Activated CD4-positive, alpha-beta T cell treated with anti-CD3 and anti-CD28 coated beads, Interleukin-10, Interleukin-2, amounts not matched to agents 100 ng/mL and 50 ng/mL, durations not matched to agents 16 hours and 8 hours (primary cell): ENCODE measurements around the gene SNX20.

Experiments used
- DNase-seq: peaks from one replicate; pipeline ENCODE4 v3.0.0-alpha.2; 2020

The SNX20 gene, protein sequence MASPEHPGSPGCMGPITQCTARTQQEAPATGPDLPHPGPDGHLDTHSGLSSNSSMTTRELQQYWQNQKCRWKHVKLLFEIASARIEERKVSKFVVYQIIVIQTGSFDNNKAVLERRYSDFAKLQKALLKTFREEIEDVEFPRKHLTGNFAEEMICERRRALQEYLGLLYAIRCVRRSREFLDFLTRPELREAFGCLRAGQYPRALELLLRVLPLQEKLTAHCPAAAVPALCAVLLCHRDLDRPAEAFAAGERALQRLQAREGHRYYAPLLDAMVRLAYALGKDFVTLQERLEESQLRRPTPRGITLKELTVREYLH

DNA sequence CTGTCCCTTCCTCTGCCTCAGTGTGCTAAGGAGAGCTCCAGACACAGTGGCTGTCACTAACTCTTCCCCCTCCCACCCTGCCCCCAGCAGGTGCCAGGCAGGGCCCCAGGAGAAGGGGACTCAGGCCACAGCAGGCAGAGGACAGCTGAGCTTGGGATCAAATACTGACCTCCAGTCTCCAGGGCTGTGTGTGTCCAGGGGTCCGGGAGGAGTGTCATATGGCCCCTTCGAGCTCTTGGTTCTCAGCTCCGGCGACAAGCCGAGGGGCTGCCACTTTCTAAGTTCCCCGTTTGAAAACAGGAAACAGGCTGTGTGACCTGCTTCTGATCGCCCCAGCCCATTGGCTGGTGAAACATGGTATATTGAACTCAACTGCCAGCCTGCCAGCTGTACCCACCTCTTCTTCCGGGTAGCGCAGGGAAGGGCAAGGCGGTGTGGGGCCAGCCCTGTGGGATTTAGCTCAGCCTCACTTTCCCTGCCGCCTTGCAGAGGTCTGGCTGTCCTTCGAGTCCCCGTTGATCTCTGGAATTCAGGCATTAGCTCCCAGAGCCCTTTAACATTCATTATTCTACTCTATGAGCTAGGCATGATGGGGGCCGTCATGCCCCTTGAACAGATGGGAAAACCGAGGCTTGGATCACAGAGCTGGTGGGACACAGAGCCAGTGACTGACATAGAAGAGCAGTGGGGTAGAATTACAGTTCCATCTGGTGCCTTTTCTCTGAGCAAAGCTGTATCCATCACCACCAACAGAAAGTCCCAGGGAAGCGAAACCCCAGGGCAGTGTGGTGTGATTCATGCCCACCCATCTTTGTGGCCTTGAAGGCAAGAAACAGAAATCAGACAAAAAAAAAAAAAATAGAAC is at the start of gene SNX20:
Gene SNX20 (minus strand): TSS at position 292 of the 865 bp plus-strand sequence. CDS start 3,786 bp downstream, outside the sequence.
- peak; percentile 88 for DNase-seq

DNA sequence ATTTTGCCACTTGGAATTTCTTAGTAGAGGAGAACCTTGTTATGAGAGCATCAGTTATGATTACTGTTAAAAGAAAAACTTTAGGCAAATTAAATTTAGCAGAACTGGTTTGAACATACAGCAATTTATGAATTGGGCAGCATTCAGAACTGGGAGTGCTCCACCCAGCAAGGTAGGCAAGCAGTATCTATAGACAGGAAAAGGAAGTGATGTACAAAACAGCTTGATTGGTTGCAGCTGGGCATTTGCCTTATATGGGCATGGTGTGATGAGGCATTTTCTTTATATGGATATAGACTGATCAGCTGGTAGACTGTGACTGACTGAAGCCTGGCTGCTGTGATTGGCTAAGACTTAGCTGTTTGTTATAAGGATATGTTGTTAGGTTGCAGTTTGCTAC is 43.2 kb upstream of the SNX20 start:
- no peak for DNase-seq

DNA sequence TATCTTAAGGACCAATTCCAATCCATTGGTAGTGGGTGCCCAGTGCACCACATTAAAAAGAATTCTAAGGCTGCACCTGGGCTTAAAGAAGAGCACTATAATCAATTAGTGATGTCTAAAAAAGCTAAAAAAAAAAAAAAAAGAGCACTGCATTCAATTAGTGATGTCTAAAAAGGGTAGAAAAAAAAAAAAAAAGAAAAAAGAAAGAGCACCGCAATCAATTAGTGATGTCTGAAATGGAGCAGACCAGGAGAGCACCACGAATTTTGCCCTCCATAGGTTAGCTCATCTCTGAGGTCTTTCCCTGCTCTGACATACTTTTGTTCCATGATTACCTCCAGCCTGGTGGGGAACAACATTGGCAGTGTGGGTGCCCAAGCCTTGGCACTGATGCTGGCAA is 41.8 kb upstream of the SNX20 start:
- no peak for DNase-seq

DNA sequence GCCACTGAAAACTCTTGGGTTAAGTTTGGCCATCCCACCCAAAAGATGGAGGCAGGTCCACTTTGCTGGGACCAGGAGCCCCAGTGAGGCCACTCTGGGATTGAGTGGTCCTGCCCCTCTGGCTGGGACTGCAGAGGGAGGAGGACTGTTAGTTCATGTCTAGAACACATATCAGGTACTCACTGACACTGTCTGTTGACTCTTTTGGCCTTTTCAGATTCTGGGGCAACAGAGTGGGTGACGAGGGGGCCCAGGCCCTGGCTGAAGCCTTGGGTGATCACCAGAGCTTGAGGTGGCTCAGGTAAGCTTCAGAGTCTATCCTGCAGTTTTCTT is 41.3 kb upstream of the SNX20 start:
- DNase-seq = no peak

DNA sequence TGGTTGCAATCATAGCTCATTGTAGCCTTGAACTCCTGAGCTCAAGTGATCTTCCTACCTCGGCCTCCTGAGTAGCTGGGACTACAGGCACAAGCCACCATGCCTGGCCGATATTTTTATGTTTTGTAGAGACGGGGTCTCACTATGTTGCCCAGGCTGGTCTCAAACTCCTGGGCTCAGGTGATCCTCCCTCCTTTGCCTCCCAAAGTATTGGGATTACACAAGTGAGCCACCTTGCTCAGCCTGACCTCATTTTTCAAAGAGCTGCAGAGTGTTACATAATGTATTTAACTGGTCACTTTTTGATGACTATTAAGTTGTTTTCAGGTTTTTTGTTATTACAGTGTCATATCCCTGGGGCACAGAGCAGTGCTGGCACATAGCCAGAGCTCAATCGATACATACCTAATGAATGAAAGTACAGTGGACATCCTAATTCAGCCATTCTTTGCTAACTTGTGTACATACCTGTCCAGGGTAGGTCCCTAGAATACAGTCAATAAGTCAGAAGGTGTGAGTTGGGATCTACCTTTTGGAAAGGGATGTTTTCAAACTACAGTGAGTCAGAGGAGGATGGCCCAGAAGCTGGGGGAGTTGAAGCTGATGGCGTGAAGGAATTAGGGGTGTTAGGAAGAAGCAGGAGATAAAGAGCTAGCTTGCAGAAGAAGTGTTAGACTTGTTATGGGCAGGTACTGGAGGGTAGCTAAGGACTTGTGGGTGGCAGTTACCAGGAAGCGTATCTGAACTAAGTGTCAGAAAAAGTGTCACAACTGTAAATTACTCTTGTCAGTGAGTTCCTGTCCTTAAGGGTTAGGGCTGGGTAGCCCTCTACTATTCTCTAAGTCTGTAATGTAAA is 40.7 kb upstream of the SNX20 start:
- no peak for DNase-seq

DNA sequence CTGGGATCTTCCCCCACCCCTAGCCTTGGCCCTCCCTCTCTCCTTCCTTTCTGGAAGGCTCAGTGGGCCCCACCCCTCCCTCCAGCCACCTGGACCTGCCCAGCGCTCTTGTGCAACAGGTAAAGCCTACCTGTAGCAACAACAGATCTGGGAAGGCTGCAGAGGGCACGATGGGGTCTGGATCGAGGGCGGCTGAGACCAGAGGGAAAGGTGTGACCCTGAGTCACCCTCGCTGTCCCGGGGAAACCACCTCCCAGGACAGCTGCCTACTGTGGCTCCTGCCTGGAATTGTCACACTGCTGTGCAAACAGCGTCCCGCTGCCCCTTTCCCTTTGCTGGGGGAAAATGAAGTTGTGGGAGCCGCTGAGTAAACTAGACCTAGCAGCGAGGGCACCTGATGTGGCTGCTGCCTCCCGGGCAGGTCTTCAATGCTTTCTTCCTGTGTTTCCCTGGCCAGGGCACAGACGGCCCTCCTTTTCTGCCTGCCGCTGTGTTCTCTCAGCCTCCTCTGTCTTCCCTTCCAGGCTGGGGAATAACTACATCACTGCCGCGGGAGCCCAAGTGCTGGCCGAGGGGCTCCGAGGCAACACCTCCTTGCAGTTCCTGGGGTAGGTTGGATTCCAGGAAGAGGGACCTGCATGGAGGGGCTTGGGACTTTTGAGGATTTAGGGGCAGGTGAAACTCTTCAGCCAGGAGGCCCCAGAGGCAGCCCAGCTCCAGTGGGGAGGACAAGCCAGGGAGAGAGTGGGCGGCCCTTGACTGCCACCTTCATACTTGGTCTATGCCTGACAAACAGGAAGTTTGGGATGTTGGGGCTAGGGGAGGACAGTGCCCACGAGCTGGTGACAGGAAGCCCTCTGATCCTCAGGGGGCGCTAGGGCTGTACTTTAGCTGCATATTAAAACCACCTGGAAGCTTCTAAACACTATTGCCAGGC is 38.6 kb upstream of the SNX20 start:
- no peak for DNase-seq

DNA sequence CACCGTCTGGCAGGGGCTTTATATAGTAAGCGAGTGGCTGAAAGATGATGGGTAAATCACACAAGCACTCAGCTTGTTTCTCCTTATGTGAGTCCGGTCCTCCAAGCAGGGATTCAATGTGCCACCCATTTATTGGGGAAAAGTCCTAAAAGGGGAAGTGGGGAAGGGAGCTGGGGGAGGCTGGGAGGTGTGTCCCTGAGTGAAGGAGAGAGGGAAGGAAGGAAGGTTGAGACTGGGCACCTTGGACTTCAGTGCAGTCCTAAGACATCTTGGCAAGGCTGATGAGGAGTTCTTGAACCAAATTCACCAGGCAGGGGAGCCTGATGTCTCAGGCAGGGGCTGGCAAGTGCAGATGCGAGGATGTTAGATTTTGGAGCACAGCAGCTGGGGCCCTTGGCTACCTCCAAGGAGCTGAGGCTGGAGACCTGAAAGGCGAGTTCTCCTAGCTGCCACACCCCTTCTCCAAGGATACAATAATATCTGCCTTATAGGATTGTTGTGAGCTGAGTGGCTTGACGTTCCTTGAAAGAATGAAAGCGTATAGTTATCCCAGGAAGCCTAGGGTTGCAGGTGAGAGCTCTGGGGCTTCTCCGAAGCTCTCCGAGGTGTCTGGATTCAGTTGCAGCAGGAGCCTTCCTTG is 37.8 kb upstream of the SNX20 start:
- DNase-seq = no peak

DNA sequence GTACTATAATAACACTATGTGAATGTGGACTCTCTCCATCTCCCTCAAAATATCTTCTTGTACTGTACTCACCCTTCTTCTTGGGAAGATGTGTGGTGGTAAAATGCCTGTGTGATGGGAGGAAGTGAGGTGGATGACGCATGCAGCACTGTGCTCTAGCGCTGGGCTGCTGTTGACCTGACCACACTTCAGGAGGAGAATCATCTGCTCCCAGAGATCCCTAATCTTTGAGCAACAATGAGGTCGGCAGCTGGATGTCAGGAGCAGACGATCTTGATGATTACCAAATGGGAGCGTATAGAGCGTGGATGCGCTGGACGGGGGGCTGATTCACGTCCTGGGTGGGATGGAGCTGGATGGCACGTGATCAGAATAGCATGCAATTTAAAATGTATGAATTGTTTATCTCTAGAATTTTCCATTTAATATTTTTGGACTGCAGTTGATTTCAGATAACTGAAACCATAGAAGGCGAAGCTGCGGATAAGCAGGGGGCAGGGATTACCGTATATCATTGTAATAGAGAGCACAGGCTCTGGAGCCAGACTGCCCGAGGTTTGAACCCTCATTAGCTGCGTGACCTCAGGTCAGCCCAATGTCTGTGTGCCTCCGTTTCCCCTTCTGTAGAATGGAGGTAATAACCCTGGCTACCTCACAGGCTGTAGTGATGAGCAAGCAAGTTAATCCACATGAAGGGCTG is 37.1 kb upstream of the SNX20 start:
- no peak for DNase-seq

DNA sequence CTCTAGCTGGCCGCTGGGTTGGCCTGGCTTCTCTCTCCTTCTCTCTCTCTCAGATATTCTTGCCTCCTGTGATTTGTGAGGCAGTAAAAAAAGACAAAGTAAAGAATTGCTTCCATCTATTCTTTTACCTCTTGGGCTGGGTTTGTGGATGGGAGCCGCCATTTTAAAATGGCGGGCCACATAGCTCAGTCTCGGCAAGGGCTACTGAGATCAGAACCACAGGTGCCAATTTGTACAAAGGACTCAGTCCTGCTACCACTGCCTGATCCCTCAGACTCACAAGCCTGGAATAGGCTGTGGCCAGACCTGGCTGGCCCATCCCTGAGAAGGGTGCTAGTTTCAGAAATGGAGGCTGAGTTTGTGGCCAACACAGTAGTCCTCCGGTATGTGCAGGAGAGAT is 36.4 kb upstream of the SNX20 start:
- no peak for DNase-seq

DNA sequence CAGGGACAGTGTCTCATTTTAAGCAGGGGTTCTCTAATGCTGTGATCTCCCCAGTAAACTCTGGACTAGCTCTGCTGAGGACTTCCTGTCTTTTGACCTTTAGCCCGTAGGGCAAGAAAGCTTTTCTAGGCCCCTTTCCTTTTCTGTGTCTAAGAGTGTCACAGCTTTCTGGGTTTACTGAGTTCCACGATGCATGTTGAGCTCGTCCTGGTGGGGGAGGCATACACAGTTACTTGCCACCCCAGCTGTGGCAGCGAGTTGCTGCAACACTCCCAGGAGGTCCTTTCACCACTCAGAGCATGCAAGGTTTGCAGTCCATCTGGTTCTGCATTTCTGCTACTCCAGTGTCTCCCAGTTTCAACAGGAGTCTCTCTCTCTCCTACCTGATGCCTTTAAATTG is 36.0 kb upstream of the SNX20 start:
- no peak for DNase-seq

DNA sequence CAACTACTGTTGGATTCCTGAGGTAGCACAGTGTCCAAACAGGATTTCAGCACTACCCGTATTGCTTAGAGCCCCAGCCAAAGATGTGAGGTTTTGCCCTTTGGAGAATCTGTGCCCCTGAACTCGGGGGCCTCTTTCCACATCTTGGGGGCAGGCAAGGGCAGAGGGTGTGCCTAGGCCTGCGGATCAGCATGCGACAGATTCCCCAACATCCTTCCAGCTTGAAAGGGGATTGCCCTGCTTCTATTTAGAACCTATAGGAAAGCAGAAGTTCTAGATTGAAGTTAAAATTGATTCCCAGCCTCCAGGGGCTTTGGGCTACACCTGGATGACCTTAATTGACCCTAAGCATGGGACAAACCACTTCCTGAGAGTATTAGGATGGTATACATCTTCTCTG is 31.8 kb upstream of the SNX20 start:
- DNase-seq = no peak

DNA sequence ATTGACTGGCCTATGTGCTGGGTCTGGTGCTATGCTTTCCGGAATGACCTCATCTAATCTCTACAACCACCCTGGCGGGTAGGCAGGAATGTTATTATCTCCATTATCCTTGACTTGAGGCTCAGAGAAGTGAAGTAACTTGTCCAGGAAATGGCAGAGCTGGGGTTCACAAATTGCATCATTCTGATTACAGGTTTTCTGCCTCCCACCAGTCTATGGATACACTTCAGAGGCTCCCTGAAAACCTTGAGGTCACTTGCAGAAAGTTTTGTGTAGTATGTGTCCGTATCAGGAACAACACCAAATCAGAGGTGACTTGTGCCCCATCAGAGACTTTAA is 31.4 kb upstream of the SNX20 start:
- no peak for DNase-seq

DNA sequence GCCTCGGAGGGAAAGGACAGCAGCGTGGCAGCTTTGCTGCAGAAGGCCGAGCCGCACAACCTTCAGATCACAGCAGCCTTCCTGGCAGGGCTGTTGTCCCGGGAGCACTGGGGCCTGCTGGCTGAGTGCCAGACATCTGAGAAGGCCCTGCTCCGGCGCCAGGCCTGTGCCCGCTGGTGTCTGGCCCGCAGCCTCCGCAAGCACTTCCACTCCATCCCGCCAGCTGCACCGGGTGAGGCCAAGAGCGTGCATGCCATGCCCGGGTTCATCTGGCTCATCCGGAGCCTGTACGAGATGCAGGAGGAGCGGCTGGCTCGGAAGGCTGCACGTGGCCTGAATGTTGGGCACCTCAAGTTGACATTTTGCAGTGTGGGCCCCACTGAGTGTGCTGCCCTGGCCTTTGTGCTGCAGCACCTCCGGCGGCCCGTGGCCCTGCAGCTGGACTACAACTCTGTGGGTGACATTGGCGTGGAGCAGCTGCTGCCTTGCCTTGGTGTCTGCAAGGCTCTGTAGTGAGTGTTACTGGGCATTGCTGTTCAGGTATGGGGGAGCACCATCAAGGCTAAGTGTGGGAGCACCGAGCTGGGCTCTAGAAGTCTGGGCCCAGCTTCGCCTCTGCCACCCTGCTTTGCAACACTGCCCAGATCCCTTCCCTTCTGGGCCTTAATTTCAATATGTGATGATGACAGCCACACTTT is 30.9 kb upstream of the SNX20 start:
- DNase-seq = no peak

DNA sequence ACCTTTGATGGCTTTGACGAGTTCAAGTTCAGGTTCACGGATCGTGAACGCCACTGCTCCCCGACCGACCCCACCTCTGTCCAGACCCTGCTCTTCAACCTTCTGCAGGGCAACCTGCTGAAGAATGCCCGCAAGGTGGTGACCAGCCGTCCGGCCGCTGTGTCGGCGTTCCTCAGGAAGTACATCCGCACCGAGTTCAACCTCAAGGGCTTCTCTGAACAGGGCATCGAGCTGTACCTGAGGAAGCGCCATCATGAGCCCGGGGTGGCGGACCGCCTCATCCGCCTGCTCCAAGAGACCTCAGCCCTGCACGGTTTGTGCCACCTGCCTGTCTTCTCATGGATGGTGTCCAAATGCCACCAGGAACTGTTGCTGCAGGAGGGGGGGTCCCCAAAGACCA is 29.9 kb upstream of the SNX20 start:
- no peak for DNase-seq

DNA sequence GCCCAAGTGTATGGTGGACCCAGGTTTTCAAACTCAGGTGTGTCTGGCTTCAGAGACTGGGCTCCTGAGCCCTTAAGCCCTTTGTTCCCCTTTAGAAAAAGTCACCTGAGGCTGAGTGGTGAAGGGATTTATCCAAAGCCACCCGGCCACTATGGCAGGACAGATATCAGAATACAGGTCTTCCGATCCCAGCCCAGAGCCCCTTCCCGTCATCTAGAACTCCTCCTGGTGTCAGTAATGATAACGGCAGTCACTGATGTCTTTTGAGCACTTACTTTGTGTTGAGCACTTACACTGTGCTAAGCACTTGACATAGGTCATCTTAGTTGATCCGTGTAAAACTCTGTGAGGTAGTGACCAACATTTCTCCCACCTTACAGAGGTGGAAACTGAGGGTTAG is 28.9 kb upstream of the SNX20 start:
- DNase-seq = no peak

DNA sequence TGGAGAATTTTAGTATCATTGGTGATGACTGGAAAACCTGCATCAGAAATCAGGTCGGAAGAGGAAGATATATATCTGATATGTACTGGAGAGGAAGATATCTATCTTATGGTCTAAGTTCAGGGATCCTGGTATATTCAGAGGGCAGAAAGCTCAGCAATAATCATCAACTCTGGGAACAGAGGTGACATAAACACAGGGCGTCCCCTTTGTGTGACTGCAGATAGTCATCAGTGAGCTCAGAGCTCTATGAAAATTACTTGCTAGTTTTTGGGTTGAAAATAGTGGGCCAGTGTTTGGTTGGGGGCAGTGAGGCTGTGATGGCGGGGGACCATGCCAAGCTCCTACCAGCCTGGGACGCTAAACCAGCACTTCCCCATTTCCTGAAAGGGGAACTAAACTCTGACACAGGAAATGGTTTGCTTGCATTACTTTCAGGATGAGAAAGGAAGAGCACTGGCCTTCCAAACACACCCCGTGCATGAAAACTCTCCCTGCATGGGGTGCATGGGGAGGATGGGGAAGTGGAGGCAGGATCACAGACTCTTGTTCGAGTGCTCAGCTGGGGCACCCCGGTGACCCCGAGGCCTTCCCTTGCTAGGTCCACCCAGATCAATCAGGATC is 28.1 kb upstream of the SNX20 start:
- DNase-seq = no peak

DNA sequence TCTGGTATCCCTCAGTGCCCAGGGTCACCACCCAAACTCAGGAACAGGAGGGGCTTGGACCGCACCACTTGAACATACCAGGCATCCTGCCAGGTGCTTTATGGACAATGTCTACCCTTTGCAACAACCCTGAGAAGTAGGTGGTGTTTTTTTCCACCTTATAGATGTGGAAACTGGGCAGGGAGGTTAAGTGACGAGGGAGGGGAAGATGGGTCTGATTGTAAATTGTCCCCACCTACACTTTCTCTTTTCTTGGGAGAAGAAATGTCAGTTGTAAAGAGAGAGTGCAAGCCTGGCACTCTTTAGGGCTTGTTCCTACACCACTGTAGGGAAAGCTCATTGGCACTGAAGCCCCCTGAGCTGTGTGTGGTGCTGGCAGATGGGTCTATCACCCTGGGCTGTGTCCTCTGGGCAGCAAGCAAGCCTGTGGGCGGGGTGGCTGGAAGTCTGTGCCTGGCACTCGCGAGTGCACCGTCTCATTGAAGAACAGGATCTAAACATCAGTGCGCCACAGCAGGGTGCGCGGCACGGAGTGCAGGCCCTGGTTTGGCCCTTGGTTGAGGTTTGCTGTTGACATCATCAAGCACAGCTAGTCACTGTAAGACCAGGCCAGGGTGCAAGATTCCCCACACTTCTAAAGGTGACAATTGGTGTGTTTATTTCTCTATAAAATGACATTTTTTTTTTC is 27.4 kb upstream of the SNX20 start:
- DNase-seq = peak; percentile 60

DNA sequence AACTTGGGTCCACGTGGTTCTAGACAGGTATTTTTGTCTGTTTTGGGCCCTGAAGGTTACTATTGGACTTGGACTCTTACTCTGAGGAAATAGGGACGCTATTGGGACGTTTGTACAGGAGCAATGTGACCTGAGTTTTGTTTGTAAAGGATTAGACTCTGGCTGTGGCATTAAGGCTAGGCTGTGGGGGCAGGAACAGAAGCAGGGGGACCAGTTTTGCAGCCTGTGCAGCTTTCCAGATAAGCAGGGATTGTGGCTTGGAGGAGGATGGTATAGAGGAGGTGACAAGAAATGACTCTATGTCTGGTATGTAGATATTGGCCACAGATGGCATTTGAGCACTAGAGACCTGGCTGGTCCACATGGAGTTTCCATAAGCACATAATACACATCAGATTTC is 25.1 kb upstream of the SNX20 start:
- DNase-seq = no peak

DNA sequence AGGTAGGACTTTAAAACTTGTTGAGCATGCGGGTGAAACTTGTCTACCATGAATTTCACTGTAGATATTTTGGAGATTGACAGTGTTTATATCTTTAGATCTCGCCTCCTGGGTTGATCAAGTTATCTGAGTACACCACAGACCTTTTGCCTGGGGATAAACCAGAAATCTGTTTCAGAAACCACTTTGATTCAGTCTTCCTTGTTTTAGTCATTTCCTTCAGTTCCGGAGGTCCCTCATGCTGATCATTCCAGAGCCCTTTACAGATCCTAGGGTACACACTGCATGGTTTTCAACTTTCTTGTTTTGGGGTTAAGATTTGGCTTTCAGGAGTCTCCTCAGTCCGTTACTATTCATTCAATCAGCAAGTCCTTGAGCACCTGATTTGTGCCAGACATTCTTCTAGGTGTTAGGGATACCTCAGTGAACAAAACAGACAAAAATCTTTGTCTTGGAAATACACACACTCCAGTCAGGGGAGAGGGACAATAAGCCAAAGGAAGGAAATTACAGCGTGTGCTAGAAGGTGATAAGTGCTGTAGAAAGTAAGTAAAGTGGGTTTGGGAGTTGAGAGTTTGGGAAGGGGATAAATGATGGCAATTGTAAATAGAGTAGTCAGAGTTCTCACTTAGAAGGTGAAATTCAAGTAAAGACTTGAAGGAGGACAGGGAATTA is 24.5 kb upstream of the SNX20 start:
- DNase-seq = no peak
